GM10847 (cell line): ENCODE results near the gene TAOK1.

Experiments
- POLR2A ChIP-seq: IDR thresholded peaks from 2 replicates; pipeline ENCODE4 v1.6.1; 2011; ENCODE audit not compliant: insufficient read length; ENCODE audit errors: extremely low read depth

Gene TAOK1

GRCh38 chr17:29400818-29401217, 10.7 kb downstream of the TAOK1 start:
- no peak for TF ChIP-seq POLR2A

- no peak for TF ChIP-seq POLR2A
These were observed 11.1 kb downstream of the TAOK1 start for GRCh38 chr17:29401258-29401657.

GRCh38 chr17:29407856-29408255, 17.7 kb downstream of the TAOK1 start:
- no peak for TF ChIP-seq POLR2A

GRCh38 chr17:29409963-29410362, 19.8 kb downstream of the TAOK1 start:
- no peak for TF ChIP-seq POLR2A

DNA sequence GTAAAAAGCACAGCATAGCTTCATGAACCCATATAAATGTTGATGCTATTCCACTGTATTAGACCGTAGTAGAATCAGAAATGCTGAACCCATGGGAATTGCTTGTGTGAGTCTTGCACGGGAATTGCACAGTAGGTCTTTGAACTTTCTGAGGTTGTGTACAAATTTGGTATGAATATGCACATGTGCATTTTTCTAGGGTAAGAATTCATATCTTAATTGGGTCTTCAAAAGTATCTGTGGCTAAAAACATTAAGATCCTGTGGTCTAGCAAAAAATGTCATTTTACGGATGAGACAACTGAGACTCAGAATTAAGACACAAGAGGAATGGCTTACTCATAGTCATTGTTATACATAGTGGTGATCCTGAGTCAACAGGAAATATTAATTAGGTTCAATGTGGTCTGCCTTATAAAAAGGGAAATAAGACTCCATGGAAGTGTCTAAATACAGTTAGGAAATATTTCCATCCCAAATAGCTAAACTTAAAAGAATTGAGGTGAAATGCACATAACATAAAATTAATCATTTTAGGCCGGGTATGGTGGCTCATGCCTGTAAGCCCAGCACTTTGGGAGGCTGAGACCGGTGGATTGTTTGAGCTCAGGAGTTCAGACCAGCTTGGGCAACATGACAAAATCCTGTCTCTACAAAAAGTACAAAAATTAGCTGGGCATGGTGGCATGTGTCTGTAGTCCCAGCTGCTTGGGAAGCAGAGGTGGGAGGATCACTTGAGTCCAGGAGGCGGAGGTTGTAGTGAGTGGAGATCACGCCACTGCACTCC, 22.8 kb downstream of the TAOK1 start:
- TF ChIP-seq POLR2A = no peak

DNA sequence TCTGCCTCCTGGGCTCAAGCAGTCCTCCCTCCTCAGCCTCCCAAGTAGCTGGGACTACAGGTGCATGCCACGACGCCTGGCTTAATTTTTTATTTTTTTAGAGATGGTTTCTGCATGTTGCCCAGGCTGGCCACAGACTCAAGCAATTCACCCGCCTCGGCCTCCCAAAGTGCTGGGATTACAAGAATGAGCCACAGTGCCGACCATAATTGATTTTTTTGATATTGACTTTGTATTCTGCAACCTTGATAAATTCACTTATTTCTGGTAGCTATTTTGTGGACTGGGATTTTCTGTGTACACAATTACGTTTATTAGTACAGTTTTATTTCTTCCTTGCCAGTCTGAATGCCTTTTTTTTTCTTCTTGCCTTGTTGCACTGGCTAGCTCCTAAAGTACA, 30.0 kb downstream of the TAOK1 start:
- TF ChIP-seq POLR2A = no peak

GRCh38 chr17:29430275-29430674, 40.1 kb downstream of the TAOK1 start:
- TF ChIP-seq POLR2A = no peak

- TF ChIP-seq POLR2A = no peak
These were observed 43.4 kb downstream of the TAOK1 start for GRCh38 chr17:29433541-29433940.

DNA sequence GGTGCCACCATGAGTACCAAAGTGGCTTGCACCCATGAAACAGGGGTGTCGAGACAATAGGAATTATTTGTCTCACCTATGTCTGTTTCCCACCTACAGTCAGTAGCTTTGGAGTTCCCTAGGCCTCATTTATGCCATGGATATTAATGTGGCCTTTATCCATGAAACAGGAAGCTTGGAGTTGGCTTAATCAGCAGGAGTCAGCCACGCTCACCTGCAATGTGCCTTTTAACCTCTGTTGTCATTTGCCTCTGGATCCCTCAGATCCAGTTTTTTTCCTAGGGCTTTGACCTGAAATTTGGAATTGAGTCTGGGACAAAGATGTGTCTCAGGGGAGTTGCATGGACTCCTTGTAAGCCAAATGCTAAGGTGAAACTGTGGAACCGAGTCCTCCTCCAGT, 44.4 kb downstream of the TAOK1 start:
- TF ChIP-seq POLR2A = no peak

- TF ChIP-seq POLR2A = no peak
These were observed 52.3 kb downstream of the TAOK1 start for GRCh38 chr17:29442451-29442850.

DNA sequence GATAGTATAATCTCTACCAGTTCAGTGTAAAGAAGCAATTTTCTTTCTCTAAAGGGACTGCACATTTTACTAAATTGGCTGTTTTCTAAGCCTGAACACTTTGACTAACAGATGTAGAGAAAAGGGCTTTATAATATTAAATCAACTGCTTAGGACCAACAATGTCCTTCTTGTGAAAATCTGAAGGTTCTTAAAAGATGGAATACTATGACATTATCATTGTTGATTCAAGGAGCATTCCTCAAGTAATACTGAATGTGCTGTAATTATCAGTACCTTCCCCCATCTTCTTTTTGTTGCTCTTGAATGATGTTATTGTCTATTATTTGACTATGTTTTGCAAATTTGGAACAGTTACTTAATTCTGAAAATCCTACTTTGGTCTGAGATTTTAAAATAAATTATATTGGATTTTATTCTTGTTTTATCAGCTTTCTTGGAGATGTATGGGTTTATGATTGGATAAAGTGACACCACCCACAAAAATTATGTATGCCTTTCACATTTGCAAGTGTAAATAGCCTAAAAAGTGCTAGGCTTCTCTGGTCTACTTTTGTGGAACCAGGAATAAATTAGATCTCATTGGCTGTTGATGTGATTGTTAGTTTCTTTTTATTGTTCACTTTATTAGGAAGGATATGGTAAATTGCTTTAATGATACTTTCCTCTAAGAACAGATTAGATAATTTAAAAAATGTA, 53.0 kb downstream of the TAOK1 start:
- TF ChIP-seq POLR2A = no peak

- TF ChIP-seq POLR2A = no peak
These were observed 54.4 kb downstream of the TAOK1 start for GRCh38 chr17:29444589-29444988.

DNA sequence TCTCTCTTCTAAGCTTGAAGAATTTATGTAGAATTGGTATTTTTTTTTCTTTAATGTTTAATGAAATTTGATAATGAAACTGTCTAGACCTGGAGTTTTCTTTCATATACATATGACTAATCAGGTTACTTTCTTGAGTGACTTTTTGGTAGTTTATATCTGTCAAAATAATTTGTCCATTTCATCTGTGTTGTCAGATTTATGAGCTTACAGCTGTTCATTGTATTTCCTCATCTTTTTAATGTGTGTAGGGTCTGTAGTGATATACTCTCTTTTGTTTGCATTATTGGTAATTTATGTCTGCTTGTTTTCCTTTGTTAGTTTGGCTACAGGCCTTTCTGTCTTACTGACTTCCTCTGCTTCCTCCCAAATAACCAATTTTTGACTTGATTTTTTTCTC, 55.7 kb downstream of the TAOK1 start:
- no peak for TF ChIP-seq POLR2A

- TF ChIP-seq POLR2A = no peak
These were observed 59.9 kb downstream of the TAOK1 start for GRCh38 chr17:29449865-29450671.

DNA sequence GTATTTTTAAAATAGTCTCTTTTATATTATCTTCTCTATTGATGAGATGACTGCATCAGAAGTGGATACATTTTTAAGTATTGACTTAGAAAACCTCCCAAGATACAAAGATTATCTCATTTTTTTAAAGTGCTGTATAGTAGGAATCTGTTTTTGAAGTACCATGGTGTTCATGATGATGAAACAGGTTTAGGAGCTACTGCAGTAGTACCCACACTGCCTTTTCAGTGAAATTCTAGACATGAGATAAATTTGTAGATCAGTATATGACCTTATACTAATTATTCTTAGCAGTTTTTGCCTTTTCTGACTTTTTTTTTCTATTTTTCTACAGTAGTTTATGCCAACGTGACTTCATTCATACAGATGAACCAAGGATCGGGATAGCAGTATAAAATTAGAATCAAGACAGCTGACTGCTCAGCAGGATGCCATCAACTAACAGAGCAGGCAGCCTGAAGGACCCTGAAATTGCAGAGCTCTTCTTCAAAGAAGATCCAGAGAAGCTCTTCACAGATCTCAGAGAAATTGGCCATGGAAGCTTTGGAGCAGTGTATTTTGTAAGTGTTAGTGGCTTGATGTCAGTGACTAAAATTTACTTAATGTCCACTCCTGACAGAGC, 61.1 kb downstream of the TAOK1 start:
- TF ChIP-seq POLR2A = no peak

GRCh38 chr17:29458066-29458465, 67.9 kb downstream of the TAOK1 start:
- TF ChIP-seq POLR2A = no peak
